DND-41 (cell line): ENCODE data around the gene FADS6.

Source experiments
- CTCF ChIP-seq: IDR thresholded peaks from 2 replicates; pipeline ENCODE4 v1.5.1; 2012; ENCODE audit warnings: borderline replicate concordance, low read length, moderate library complexity, mild to moderate bottlenecking; ENCODE audit not compliant: poor library complexity, severe bottlenecking; ENCODE audit errors: extremely low read depth
- EZH2 ChIP-seq: IDR thresholded peaks from 3 replicates; pipeline ENCODE4 v1.6.1; 2012; ENCODE audit warnings: borderline replicate concordance, low read depth, mild to moderate bottlenecking, moderate library complexity, low read length, inconsistent platforms; ENCODE audit not compliant: severe bottlenecking

- no peak for TF ChIP-seq EZH2
- TF ChIP-seq CTCF: no peak
These were observed 22.9 kb upstream of the FADS6 start for GRCh38 chr17:74916136-74916850.
